CD14-positive monocyte (primary cell): ENCODE data around the gene ANGEL2. TPM values are rescaled to one million over a fixed set of nuclear protein-coding genes. Genes with fewer than 3 reads are reported as not detected.

Source experiments
- DNase-seq, 3 donors: peaks; one replicate each; pipeline ENCODE4 v3.0.0-alpha.2; 2011 to 2022
- H2AFZ ChIP-seq: 2 replicates; pipeline ENCODE4 v1.6.0; 2012; ENCODE audit warnings: mild to moderate bottlenecking, low read depth, low read length, inconsistent platforms; ENCODE audit not compliant: insufficient read depth, poor library complexity, severe bottlenecking
- H3K27ac ChIP-seq, 2 donors: 1 replicate in 1 of 2; 2 replicates in 1 of 2; pipeline ENCODE4 v1.5.1; 2012 to 2013; ENCODE audit warnings: low read length in 2 of 2, control low read depth in 1 of 2, inconsistent platforms in 1 of 2, low read depth in 1 of 2, mild to moderate bottlenecking in 1 of 2
- H3K27me3 ChIP-seq, 2 donors: one replicate each; pipeline versions ENCODE4 v1.6.0 to v1.6.1; 2011 to 2013; ENCODE audit warnings: low read length in 2 of 2; ENCODE audit not compliant: control insufficient read depth in 2 of 2, insufficient read depth in 2 of 2
- H3K36me3 ChIP-seq, 2 donors: replicated peaks in 1 of 2; 1 replicate in 1 of 2; 2 replicates in 1 of 2; pipeline versions ENCODE4 v1.5.1 to v1.6.1; 2012 to 2013; ENCODE audit warnings: low read length in 2 of 2, control low read depth in 1 of 2, inconsistent platforms in 1 of 2, mild to moderate bottlenecking in 1 of 2; ENCODE audit not compliant: insufficient read depth in 2 of 2, control insufficient read depth in 1 of 2
- H3K4me1 ChIP-seq, 2 donors: 1 replicate in 1 of 2; 2 replicates in 1 of 2; pipeline versions ENCODE4 v1.5.1 to v1.6.1; 2012 to 2013; ENCODE audit warnings: low read length in 2 of 2, control low read depth in 1 of 2, inconsistent platforms in 1 of 2, mild to moderate bottlenecking in 1 of 2, moderate library complexity in 1 of 2; ENCODE audit not compliant: insufficient read depth in 2 of 2, control insufficient read depth in 1 of 2
- H3K4me2 ChIP-seq: replicated peaks from 2 replicates; pipeline ENCODE3; 2012; ENCODE audit warnings: low read length, moderate library complexity, mild to moderate bottlenecking; ENCODE audit not compliant: poor library complexity, severe bottlenecking; ENCODE audit errors: extremely low read depth
- H3K4me3 ChIP-seq, 3 experiments: fragments of 200-600 bp in 1 of 3; sonication (generic) in 1 of 3; replicated peaks in 1 of 3; 1 replicate in 2 of 3; 2 replicates in 1 of 3; pipeline ENCODE4 v1.5.1; 2011 to 2013; ENCODE audit warnings: low read length in 3 of 3, mild to moderate bottlenecking in 3 of 3, control low read depth in 2 of 3, low read depth in 2 of 3, inconsistent platforms in 1 of 3, moderate library complexity in 1 of 3
- H3K79me2 ChIP-seq: 2 replicates; pipeline ENCODE4 v1.6.0; 2012; ENCODE audit warnings: mild to moderate bottlenecking, control low read depth, inconsistent platforms, low read length, moderate library complexity; ENCODE audit not compliant: insufficient read depth
- H3K9ac ChIP-seq: 2 replicates; pipeline ENCODE4 v1.6.0; 2017; ENCODE audit warnings: low read length, mild to moderate bottlenecking; ENCODE audit not compliant: insufficient read depth, poor library complexity, severe bottlenecking
- H3K9me3 ChIP-seq, 2 donors: replicated peaks in 1 of 2; 1 replicate in 1 of 2; 2 replicates in 1 of 2; pipeline versions ENCODE4 v1.5.1 to v1.6.1; 2012 to 2013; ENCODE audit warnings: low read length in 2 of 2, control low read depth in 1 of 2; ENCODE audit not compliant: control insufficient read depth in 1 of 2, insufficient read depth in 1 of 2
- H4K20me1 ChIP-seq: 2 replicates; pipeline ENCODE4 v1.6.0; 2012; ENCODE audit warnings: mild to moderate bottlenecking, low read length, control low read depth, moderate library complexity; ENCODE audit not compliant: insufficient read depth
- H3K27ac Mint-ChIP-seq, 7 donors: one replicate each; pipeline ENCODE4 v1.8.0; 2020; ENCODE audit warnings: mild to moderate bottlenecking in 7 of 7, mixed read lengths in 7 of 7, moderate library complexity in 6 of 7, inconsistent platforms in 2 of 7
- H3K27me3 Mint-ChIP-seq, 3 donors: one replicate each; pipeline ENCODE4 v1.8.0; 2021 to 2022; ENCODE audit warnings: low read depth in 3 of 3, mild to moderate bottlenecking in 3 of 3, mixed read lengths in 3 of 3, moderate library complexity in 3 of 3, inconsistent platforms in 1 of 3
- H3K36me3 Mint-ChIP-seq, 2 donors: one replicate each; pipeline ENCODE4 v1.8.0; 2020; ENCODE audit warnings: mixed read lengths in 2 of 2, inconsistent platforms in 1 of 2, mild to moderate bottlenecking in 1 of 2
- H3K4me1 Mint-ChIP-seq: one replicate; pipeline ENCODE4 v1.8.0; 2020; ENCODE audit warnings: mild to moderate bottlenecking, mixed read lengths
- H3K4me3 Mint-ChIP-seq, 2 donors: one replicate each; pipeline ENCODE4 v1.8.0; 2020; ENCODE audit warnings: mild to moderate bottlenecking in 2 of 2, mixed read lengths in 2 of 2, moderate library complexity in 1 of 2
- H3K9me3 Mint-ChIP-seq, 7 donors: one replicate each; pipeline ENCODE4 v1.8.0; 2020 to 2022; ENCODE audit warnings: mixed read lengths in 7 of 7, mild to moderate bottlenecking in 6 of 7, moderate library complexity in 6 of 7, inconsistent platforms in 2 of 7
- CTCF ChIP-seq: fragments of 200-600 bp; IDR thresholded peaks from one replicate; pipeline ENCODE4 v1.8.0; 2022; ENCODE audit warnings: antibody characterized with exemption, mild to moderate bottlenecking
- WGBS: methylation state at CpG from one replicate; pipeline ENCODE4 v1.1.5; 2013; ENCODE audit warnings: missing lambda C conversion rate; ENCODE audit not compliant: insufficient coverage; 5-methylcytosine and 5-hydroxymethylcytosine counted together
- intact Hi-C, 2 donors: fragments of 100-400 bp; cut with micrococcal nuclease; formaldehyde crosslinking; loops; one replicate each; pipeline versions ENCODE4 v1.15.0 to v1.15.1; 2023
- polyA plus RNA-seq, 3 donors: library from polyadenylated mRNA; depleted of rRNA in 1 of 3; unstranded in 2 of 3; stranded (reverse) in 1 of 3; fragments of 300-500 nt in 2 of 3; fragments of >200 nt in 1 of 3; fragmentation: Illumina TruSeq in 2 of 3; gene quantifications; 1 replicate in 2 of 3; 2 replicates in 1 of 3; pipeline ENCODE4 v1.2.3, GENCODE V29; 2012 to 2021

ANGEL2 gene
- polyA plus RNA-seq, 3 donors, result 17.5 to 29.0 (median 18.3) TPM

- WGBS, result 80% methylated on average over 1 of the region's 5 CpGs
- no peak overlapping the region for H3K4me3 Mint-ChIP-seq
- Histone ChIP-seq H3K27ac (no peak overlapping the region), H3K9me3 (peaks cover 0 to 3% of the 10 kb centered on the region in 2 donors), H3K4me3 (no peak overlapping the region), H3K36me3 (peaks cover 0 to 5% of the 10 kb centered on the region in 2 donors), H3K27me3 (no peaks in the 10 kb centered on the region), H2AFZ (no peak overlapping the region), H4K20me1 (peaks cover 91% of the 10 kb centered on the region), H3K4me2 (no peak overlapping the region), H3K4me1 (peaks cover 8 to 13% of the 10 kb centered on the region in 2 donors), H3K79me2 (peaks cover 98% of the 10 kb centered on the region), H3K9ac (no peak overlapping the region)
- DNase-seq, result no peak
- TF ChIP-seq CTCF, result no peak
- H3K36me3 Mint-ChIP-seq, result peaks cover 6 to 24% of the 10 kb centered on the region in 2 donors
- H3K27ac Mint-ChIP-seq, result peak overlapping the region in 1 of 7 donors; percentile 68
- intact Hi-C loops, result no loop called here
- peaks cover 0 to 8% (median 4%) of the 10 kb centered on the region in 7 donors for H3K9me3 Mint-ChIP-seq
- H3K27me3 Mint-ChIP-seq, result peaks cover 0 to 3% (median 0%) of the 10 kb centered on the region in 3 donors
- H3K4me1 Mint-ChIP-seq, result peaks cover 28% of the 10 kb centered on the region
These were observed 41.8 kb upstream of the ANGEL2 start for GRCh38 chr1:213057264-213058059.

GRCh38 chr1:213055767-213056166 lies 40.1 kb upstream of the ANGEL2 start:
- peaks cover 78% of the 10 kb centered on the region for H4K20me1 ChIP-seq
- Mint-ChIP-seq H3K27ac (no peak overlapping the region), H3K36me3 (peaks cover 5 to 11% of the 10 kb centered on the region in 2 donors), H3K9me3 (peaks cover 0 to 8% (median 4%) of the 10 kb centered on the region in 7 donors), H3K4me1 (peaks cover 36% of the 10 kb centered on the region), H3K27me3 (no peaks in the 10 kb centered on the region), H3K4me3 (no peak overlapping the region)
- H2AFZ ChIP-seq, result no peak overlapping the region
- H3K79me2 ChIP-seq, result peaks cover 87% of the 10 kb centered on the region
- peaks cover 0 to 3% of the 10 kb centered on the region in 2 donors for H3K9me3 ChIP-seq
- H3K9ac ChIP-seq, result no peak overlapping the region
- no peak for TF ChIP-seq CTCF
- H3K4me3 ChIP-seq, result no peak overlapping the region
- peaks cover 0 to 1% of the 10 kb centered on the region in 2 donors for H3K36me3 ChIP-seq
- intact Hi-C loops, result no loop called here
- WGBS, result 50% methylated on average over 2 of the region's 3 CpGs
- DNase-seq, result no peak
- H3K4me2 ChIP-seq, result no peak overlapping the region
- no peak overlapping the region for H3K27ac ChIP-seq
- H3K27me3 ChIP-seq, result no peaks in the 10 kb centered on the region
- peaks cover 18 to 24% of the 10 kb centered on the region in 2 donors for H3K4me1 ChIP-seq
